ENCODE measurements around the gene CNTN4. TPM values are rescaled to one million over a fixed set of nuclear protein-coding genes. Genes with fewer than 3 reads are reported as not detected.
"Not testable (repeated sequence)": the region's sequence is repeated elsewhere in the genome, so short reads cannot be mapped to it uniquely, and the experiment has no call there.

The CNTN4 gene
- total RNA-seq, 1 donor from 2014 or later = 11.0 TPM

DNA sequence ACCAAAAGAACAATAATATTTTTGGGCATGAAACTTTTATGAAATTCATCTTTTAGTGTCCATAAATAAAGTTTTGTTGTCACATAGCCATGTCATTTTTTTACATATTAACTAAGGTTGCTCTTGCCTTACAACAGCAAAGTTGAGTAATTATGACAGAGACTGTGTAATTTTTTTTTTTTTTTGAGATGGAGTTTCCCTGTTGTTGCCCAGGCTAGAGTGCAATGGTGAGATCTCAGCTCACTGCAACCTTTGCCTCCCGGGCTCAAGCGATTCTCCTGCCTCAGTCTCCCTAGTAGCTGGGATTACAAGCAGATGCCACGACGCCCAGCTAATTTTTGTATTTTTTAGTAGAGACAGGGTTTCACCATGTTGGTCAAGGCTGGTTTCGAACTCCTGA, 894.5 kb downstream of the CNTN4 start:
- H3K4me1 ChIP-seq (ENCODE audit: control insufficient read depth in 3 of 3, insufficient read depth in 3 of 3, low read length in 3 of 3); H3K27ac ChIP-seq (ENCODE audit: low read depth, low read length); H3K9ac ChIP-seq (ENCODE audit: low read depth in 1 of 3, low read length in 3 of 3); H3K27me3 ChIP-seq (ENCODE audit: control insufficient read depth in 3 of 3, insufficient read depth in 3 of 3, low read length in 3 of 3); H3K9me3 ChIP-seq (ENCODE audit: control insufficient read depth in 3 of 3, low read length in 3 of 3); H3K4me3 ChIP-seq (ENCODE audit: low read length in 3 of 3); H3K36me3 ChIP-seq (ENCODE audit: control insufficient read depth in 3 of 3, insufficient read depth in 3 of 3, low read length in 3 of 3): not testable (repeated sequence)

DNA sequence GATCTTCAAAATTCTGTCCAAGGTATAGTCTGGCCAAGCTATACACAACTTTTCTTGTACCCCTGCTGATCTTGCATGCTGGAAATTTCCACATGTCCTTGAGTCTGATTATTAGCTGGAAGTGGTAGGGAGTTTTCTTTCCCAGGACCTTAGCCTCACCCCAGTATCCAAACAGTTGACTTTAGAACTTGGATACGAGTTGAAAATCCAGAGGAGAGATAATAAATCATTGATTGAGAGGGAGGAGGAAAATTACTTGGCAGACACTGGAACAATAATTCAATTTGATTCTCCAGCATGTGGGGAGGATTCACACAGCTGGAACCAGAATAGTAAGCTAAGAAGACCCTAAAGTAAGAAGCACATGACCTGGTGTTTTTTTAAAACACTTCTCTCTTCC, 895.1 kb downstream of the CNTN4 start:
- Histone ChIP-seq H3K4me3 (ENCODE audit: low read length in 3 of 3) (no peak overlapping the region), H3K27ac (ENCODE audit: low read depth, low read length) (no peak overlapping the region), H3K4me1 (ENCODE audit: control insufficient read depth in 3 of 3, insufficient read depth in 3 of 3, low read length in 3 of 3) (no peaks in the 10 kb centered on the region), H3K27me3 (ENCODE audit: control insufficient read depth in 3 of 3, insufficient read depth in 3 of 3, low read length in 3 of 3) (no peaks in the 10 kb centered on the region), H3K9ac (ENCODE audit: low read depth in 1 of 3, low read length in 3 of 3) (no peak overlapping the region), H3K9me3 (ENCODE audit: control insufficient read depth in 3 of 3, low read length in 3 of 3) (no peaks in the 10 kb centered on the region), H3K36me3 (ENCODE audit: control insufficient read depth in 3 of 3, insufficient read depth in 3 of 3, low read length in 3 of 3) (no peaks in the 10 kb centered on the region)

DNA sequence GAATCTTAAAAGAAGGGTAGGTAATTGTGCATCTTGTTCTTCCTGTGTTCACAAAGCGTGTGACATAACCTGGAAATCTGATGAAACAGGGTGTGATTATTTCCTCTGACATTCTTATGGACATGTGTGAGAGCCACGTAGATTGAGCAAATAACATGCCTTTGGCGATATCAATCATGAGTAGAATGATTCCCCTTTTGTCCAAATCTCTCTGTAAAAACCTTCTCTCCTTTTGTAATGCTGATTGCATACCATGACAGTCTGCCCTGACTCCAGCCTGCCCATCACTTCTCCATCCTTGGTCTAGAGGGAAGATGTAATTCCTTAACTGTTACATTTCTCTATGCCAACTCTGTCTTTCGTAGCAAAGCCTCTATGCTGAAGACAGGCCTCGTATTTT, 896.5 kb downstream of the CNTN4 start:
- no peak overlapping the region for H3K4me3 ChIP-seq (ENCODE audit: low read length in 3 of 3)
- H3K36me3 ChIP-seq (ENCODE audit: control insufficient read depth in 3 of 3, insufficient read depth in 3 of 3, low read length in 3 of 3) = no peaks in the 10 kb centered on the region
- H3K9ac ChIP-seq (ENCODE audit: low read depth in 1 of 3, low read length in 3 of 3) = no peak overlapping the region
- no peaks in the 10 kb centered on the region for H3K27me3 ChIP-seq (ENCODE audit: control insufficient read depth in 3 of 3, insufficient read depth in 3 of 3, low read length in 3 of 3)
- H3K9me3 ChIP-seq (ENCODE audit: control insufficient read depth in 3 of 3, low read length in 3 of 3) = no peaks in the 10 kb centered on the region
- H3K4me1 ChIP-seq (ENCODE audit: control insufficient read depth in 3 of 3, insufficient read depth in 3 of 3, low read length in 3 of 3) = no peaks in the 10 kb centered on the region
- no peak overlapping the region for H3K27ac ChIP-seq (ENCODE audit: low read depth, low read length)

GRCh38 chr3:3005146-3005744, 906.6 kb downstream of the CNTN4 start:
- no peak overlapping the region for H3K27ac ChIP-seq (ENCODE audit: low read depth, low read length)
- no peaks in the 10 kb centered on the region for H3K4me1 ChIP-seq (ENCODE audit: control insufficient read depth in 3 of 3, insufficient read depth in 3 of 3, low read length in 3 of 3)
- H3K4me3 ChIP-seq (ENCODE audit: low read length in 3 of 3) = no peak overlapping the region
- no peak overlapping the region for H3K9ac ChIP-seq (ENCODE audit: low read depth in 1 of 3, low read length in 3 of 3)
- no peaks in the 10 kb centered on the region for H3K9me3 ChIP-seq (ENCODE audit: control insufficient read depth in 3 of 3, low read length in 3 of 3)
- no peaks in the 10 kb centered on the region for H3K36me3 ChIP-seq (ENCODE audit: control insufficient read depth in 3 of 3, insufficient read depth in 3 of 3, low read length in 3 of 3)
- no peaks in the 10 kb centered on the region for H3K27me3 ChIP-seq (ENCODE audit: control insufficient read depth in 3 of 3, insufficient read depth in 3 of 3, low read length in 3 of 3)

- H3K27me3 ChIP-seq (ENCODE audit: control insufficient read depth in 3 of 3, insufficient read depth in 3 of 3, low read length in 3 of 3) = no peaks in the 10 kb centered on the region
- no peak overlapping the region for H3K9ac ChIP-seq (ENCODE audit: low read depth in 1 of 3, low read length in 3 of 3)
- no peaks in the 10 kb centered on the region for H3K4me1 ChIP-seq (ENCODE audit: control insufficient read depth in 3 of 3, insufficient read depth in 3 of 3, low read length in 3 of 3)
- no peak overlapping the region for H3K27ac ChIP-seq (ENCODE audit: low read depth, low read length)
- H3K9me3 ChIP-seq (ENCODE audit: control insufficient read depth in 3 of 3, low read length in 3 of 3) = no peaks in the 10 kb centered on the region
- H3K4me3 ChIP-seq (ENCODE audit: low read length in 3 of 3) = no peak overlapping the region
- H3K36me3 ChIP-seq (ENCODE audit: control insufficient read depth in 3 of 3, insufficient read depth in 3 of 3, low read length in 3 of 3) = no peaks in the 10 kb centered on the region
Measured at GRCh38 chr3:3013317-3014052, 914.8 kb downstream of the CNTN4 start.

DNA sequence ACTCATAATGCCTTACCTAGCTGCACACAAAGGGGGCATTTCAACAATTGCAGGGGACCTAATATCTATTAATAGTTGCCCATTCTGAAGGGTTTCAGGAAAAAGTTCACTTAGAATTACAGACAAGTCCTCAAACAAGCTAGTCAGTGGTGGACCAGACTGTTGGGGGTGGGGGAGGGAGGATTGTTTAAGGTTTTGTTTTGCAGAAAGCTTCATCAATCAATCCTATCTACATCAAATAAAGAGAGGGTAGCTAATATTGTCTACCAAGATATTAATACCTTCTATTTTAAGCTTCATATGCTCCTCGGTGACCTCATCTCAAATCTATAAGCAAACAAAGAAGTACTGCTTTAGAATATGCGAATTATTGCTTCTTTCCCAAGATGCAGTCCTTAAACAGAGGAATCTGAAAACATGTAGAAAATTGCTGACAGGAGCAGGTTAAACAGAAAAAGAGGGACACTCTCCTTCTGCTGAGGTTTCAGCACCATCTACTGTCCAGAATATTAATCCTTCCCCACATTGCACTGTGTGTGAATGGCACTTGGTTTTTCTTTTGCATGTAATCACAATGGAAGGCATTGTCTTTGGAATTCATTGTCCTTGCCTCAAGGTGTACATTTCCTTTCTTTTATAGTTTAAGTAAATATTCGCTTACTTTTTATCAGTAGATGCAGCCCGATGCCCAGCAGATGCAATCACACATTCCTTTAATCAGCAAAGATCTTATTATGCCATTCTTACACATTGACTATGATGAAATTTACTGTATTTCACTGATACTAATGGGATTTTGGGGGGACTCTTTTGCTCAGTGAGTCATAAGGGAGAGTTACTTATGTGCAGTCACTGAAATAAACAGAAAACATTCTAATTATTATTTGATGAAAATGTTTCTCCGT, 916.8 kb downstream of the CNTN4 start:
- Histone ChIP-seq H3K36me3 (ENCODE audit: control insufficient read depth in 3 of 3, insufficient read depth in 3 of 3, low read length in 3 of 3) (no peaks in the 10 kb centered on the region), H3K4me3 (ENCODE audit: low read length in 3 of 3) (no peak overlapping the region), H3K4me1 (ENCODE audit: control insufficient read depth in 3 of 3, insufficient read depth in 3 of 3, low read length in 3 of 3) (no peaks in the 10 kb centered on the region), H3K9ac (ENCODE audit: low read depth in 1 of 3, low read length in 3 of 3) (no peak overlapping the region), H3K27me3 (ENCODE audit: control insufficient read depth in 3 of 3, insufficient read depth in 3 of 3, low read length in 3 of 3) (no peaks in the 10 kb centered on the region), H3K9me3 (ENCODE audit: control insufficient read depth in 3 of 3, low read length in 3 of 3) (no peaks in the 10 kb centered on the region), H3K27ac (ENCODE audit: low read depth, low read length) (no peak overlapping the region)

- Histone ChIP-seq H3K9ac (ENCODE audit: low read depth in 1 of 3, low read length in 3 of 3) (no peak overlapping the region), H3K27ac (ENCODE audit: low read depth, low read length) (no peak overlapping the region), H3K9me3 (ENCODE audit: control insufficient read depth in 3 of 3, low read length in 3 of 3) (no peaks in the 10 kb centered on the region), H3K27me3 (ENCODE audit: control insufficient read depth in 3 of 3, insufficient read depth in 3 of 3, low read length in 3 of 3) (no peaks in the 10 kb centered on the region), H3K4me1 (ENCODE audit: control insufficient read depth in 3 of 3, insufficient read depth in 3 of 3, low read length in 3 of 3) (no peaks in the 10 kb centered on the region), H3K4me3 (ENCODE audit: low read length in 3 of 3) (no peak overlapping the region), H3K36me3 (ENCODE audit: control insufficient read depth in 3 of 3, insufficient read depth in 3 of 3, low read length in 3 of 3) (no peaks in the 10 kb centered on the region)
Measured at GRCh38 chr3:3016226-3016625, 917.6 kb downstream of the CNTN4 start.

- no peaks in the 10 kb centered on the region for H3K4me1 ChIP-seq (ENCODE audit: control insufficient read depth in 3 of 3, insufficient read depth in 3 of 3, low read length in 3 of 3)
- no peak overlapping the region for H3K4me3 ChIP-seq (ENCODE audit: low read length in 3 of 3)
- H3K27me3 ChIP-seq (ENCODE audit: control insufficient read depth in 3 of 3, insufficient read depth in 3 of 3, low read length in 3 of 3) = no peaks in the 10 kb centered on the region
- no peak overlapping the region for H3K9ac ChIP-seq (ENCODE audit: low read depth in 1 of 3, low read length in 3 of 3)
- no peaks in the 10 kb centered on the region for H3K36me3 ChIP-seq (ENCODE audit: control insufficient read depth in 3 of 3, insufficient read depth in 3 of 3, low read length in 3 of 3)
- no peak overlapping the region for H3K27ac ChIP-seq (ENCODE audit: low read depth, low read length)
- H3K9me3 ChIP-seq (ENCODE audit: control insufficient read depth in 3 of 3, low read length in 3 of 3) = no peaks in the 10 kb centered on the region
Measured at GRCh38 chr3:3020209-3020608, 921.5 kb downstream of the CNTN4 start.

GRCh38 chr3:3023111-3023745, 924.6 kb downstream of the CNTN4 start:
- no peak overlapping the region for H3K9ac ChIP-seq (ENCODE audit: low read depth in 1 of 3, low read length in 3 of 3)
- no peaks in the 10 kb centered on the region for H3K4me1 ChIP-seq (ENCODE audit: control insufficient read depth in 3 of 3, insufficient read depth in 3 of 3, low read length in 3 of 3)
- H3K9me3 ChIP-seq (ENCODE audit: control insufficient read depth in 3 of 3, low read length in 3 of 3) = no peaks in the 10 kb centered on the region
- no peak overlapping the region for H3K4me3 ChIP-seq (ENCODE audit: low read length in 3 of 3)
- no peak overlapping the region for H3K27ac ChIP-seq (ENCODE audit: low read depth, low read length)
- H3K27me3 ChIP-seq (ENCODE audit: control insufficient read depth in 3 of 3, insufficient read depth in 3 of 3, low read length in 3 of 3) = no peaks in the 10 kb centered on the region
- no peaks in the 10 kb centered on the region for H3K36me3 ChIP-seq (ENCODE audit: control insufficient read depth in 3 of 3, insufficient read depth in 3 of 3, low read length in 3 of 3)

All from skeletal muscle tissue (tissue), 4 donors.